ENCODE results near the gene GRPEL1.

The GRPEL1 gene

GRCh38 chr4:7070729-7071511, 3.1 kb upstream of the GRPEL1 start:
- Histone ChIP-seq H3K4me3 (ENCODE audit: insufficient read length, low read depth) (no peak overlapping the region), H3K9ac (ENCODE audit: insufficient read length, low read depth) (no peak overlapping the region), H3K27me3 (ENCODE audit: insufficient read depth, insufficient read length) (peaks cover 12% of the 10 kb centered on the region), H3K4me1 (ENCODE audit: insufficient read depth, insufficient read length) (peaks cover 4% of the 10 kb centered on the region), H3K9me3 (ENCODE audit: insufficient read depth, low read length) (no peaks in the 10 kb centered on the region), H3K36me3 (ENCODE audit: insufficient read depth, insufficient read length, low read length) (peaks cover 8% of the 10 kb centered on the region)
- DNase-seq (ENCODE audit: low read depth, low spot score) = peak; percentile 71
- no peak for TF ChIP-seq ZNF274 (IDR thresholded peaks at IDR 0.05; ENCODE audit: low read depth, low read length)
- no peak for TF ChIP-seq SUZ12 (IDR thresholded peaks at IDR 0.05; ENCODE audit: extremely low read depth, insufficient read depth, insufficient read length)
- no peak for TF ChIP-seq YY1 (IDR thresholded peaks at IDR 0.05; ENCODE audit: insufficient read depth, insufficient read length)

GRCh38 chr4:7068883-7069282, 1.0 kb upstream of the GRPEL1 start:
- H3K4me3 ChIP-seq (ENCODE audit: insufficient read length, low read depth) = peak overlapping the region; percentile 74
- peaks cover 4% of the 10 kb centered on the region for H3K4me1 ChIP-seq (ENCODE audit: insufficient read depth, insufficient read length)
- H3K36me3 ChIP-seq (ENCODE audit: insufficient read depth, insufficient read length, low read length) = peaks cover 26% of the 10 kb centered on the region
- no peak for TF ChIP-seq SUZ12 (IDR thresholded peaks at IDR 0.05; ENCODE audit: extremely low read depth, insufficient read depth, insufficient read length)
- no peak for TF ChIP-seq YY1 (IDR thresholded peaks at IDR 0.05; ENCODE audit: insufficient read depth, insufficient read length)
- TF ChIP-seq ZNF274 (IDR thresholded peaks at IDR 0.05; ENCODE audit: low read depth, low read length) = no peak
- H3K9ac ChIP-seq (ENCODE audit: insufficient read length, low read depth) = peak overlapping the region; percentile 86
- H3K27me3 ChIP-seq (ENCODE audit: insufficient read depth, insufficient read length) = peaks cover 12% of the 10 kb centered on the region
- H3K9me3 ChIP-seq (ENCODE audit: insufficient read depth, low read length) = no peaks in the 10 kb centered on the region
- DNase-seq (ENCODE audit: low read depth, low spot score) = peak; percentile 25

GRCh38 chr4:7068279-7068842, 497 bp upstream of the GRPEL1 start:
- Histone ChIP-seq H3K27me3 (ENCODE audit: insufficient read depth, insufficient read length) (peaks cover 12% of the 10 kb centered on the region), H3K4me1 (ENCODE audit: insufficient read depth, insufficient read length) (peaks cover 4% of the 10 kb centered on the region), H3K9ac (ENCODE audit: insufficient read length, low read depth) (peak overlapping the region; percentile 86), H3K36me3 (ENCODE audit: insufficient read depth, insufficient read length, low read length) (peaks cover 31% of the 10 kb centered on the region), H3K9me3 (ENCODE audit: insufficient read depth, low read length) (no peaks in the 10 kb centered on the region), H3K4me3 (ENCODE audit: insufficient read length, low read depth) (peak overlapping the region; percentile 74)
- TF ChIP-seq ZNF274 (IDR thresholded peaks at IDR 0.05; ENCODE audit: low read depth, low read length) = no peak
- no peak for TF ChIP-seq SUZ12 (IDR thresholded peaks at IDR 0.05; ENCODE audit: extremely low read depth, insufficient read depth, insufficient read length)
- TF ChIP-seq YY1 (IDR thresholded peaks at IDR 0.05; ENCODE audit: insufficient read depth, insufficient read length) = no peak
- no peak for DNase-seq (ENCODE audit: low read depth, low spot score)

- peak overlapping the region; percentile 85 for H3K4me3 ChIP-seq (ENCODE audit: insufficient read length, low read depth)
- peaks cover 42% of the 10 kb centered on the region for H3K36me3 ChIP-seq (ENCODE audit: insufficient read depth, insufficient read length, low read length)
- H3K9ac ChIP-seq (ENCODE audit: insufficient read length, low read depth) = peak overlapping the region; percentile 95
- TF ChIP-seq SUZ12 (IDR thresholded peaks at IDR 0.05; ENCODE audit: extremely low read depth, insufficient read depth, insufficient read length) = no peak
- no peak for TF ChIP-seq YY1 (IDR thresholded peaks at IDR 0.05; ENCODE audit: insufficient read depth, insufficient read length)
- no peak for TF ChIP-seq ZNF274 (IDR thresholded peaks at IDR 0.05; ENCODE audit: low read depth, low read length)
- no peak for DNase-seq (ENCODE audit: low read depth, low spot score)
- H3K4me1 ChIP-seq (ENCODE audit: insufficient read depth, insufficient read length) = peaks cover 4% of the 10 kb centered on the region
- peaks cover 12% of the 10 kb centered on the region for H3K27me3 ChIP-seq (ENCODE audit: insufficient read depth, insufficient read length)
- no peaks in the 10 kb centered on the region for H3K9me3 ChIP-seq (ENCODE audit: insufficient read depth, low read length)
Observed at GRCh38 chr4:7067126-7067451, 775 bp downstream of the GRPEL1 start.

- Histone ChIP-seq H3K36me3 (ENCODE audit: insufficient read depth, insufficient read length, low read length) (peaks cover 48% of the 10 kb centered on the region), H3K4me3 (ENCODE audit: insufficient read length, low read depth) (peak overlapping the region; percentile 85), H3K9ac (ENCODE audit: insufficient read length, low read depth) (peak overlapping the region; percentile 95), H3K27me3 (ENCODE audit: insufficient read depth, insufficient read length) (peaks cover 12% of the 10 kb centered on the region), H3K9me3 (ENCODE audit: insufficient read depth, low read length) (no peaks in the 10 kb centered on the region), H3K4me1 (ENCODE audit: insufficient read depth, insufficient read length) (peaks cover 4% of the 10 kb centered on the region)
- no peak for DNase-seq (ENCODE audit: low read depth, low spot score)
- TF ChIP-seq ZNF274 (IDR thresholded peaks at IDR 0.05; ENCODE audit: low read depth, low read length) (no peak), SUZ12 (IDR thresholded peaks at IDR 0.05; ENCODE audit: extremely low read depth, insufficient read depth, insufficient read length) (no peak), YY1 (IDR thresholded peaks at IDR 0.05; ENCODE audit: insufficient read depth, insufficient read length) (no peak)
Observed at GRCh38 chr4:7066493-7066892, 1.4 kb downstream of the GRPEL1 start.

- H3K9ac ChIP-seq (ENCODE audit: insufficient read length, low read depth) = no peak overlapping the region
- H3K9me3 ChIP-seq (ENCODE audit: insufficient read depth, low read length) = no peaks in the 10 kb centered on the region
- no peak for DNase-seq (ENCODE audit: low read depth, low spot score)
- H3K36me3 ChIP-seq (ENCODE audit: insufficient read depth, insufficient read length, low read length) = peaks cover 52% of the 10 kb centered on the region
- peaks cover 4% of the 10 kb centered on the region for H3K4me1 ChIP-seq (ENCODE audit: insufficient read depth, insufficient read length)
- peaks cover 12% of the 10 kb centered on the region for H3K27me3 ChIP-seq (ENCODE audit: insufficient read depth, insufficient read length)
- no peak for TF ChIP-seq SUZ12 (IDR thresholded peaks at IDR 0.05; ENCODE audit: extremely low read depth, insufficient read depth, insufficient read length)
- no peak for TF ChIP-seq YY1 (IDR thresholded peaks at IDR 0.05; ENCODE audit: insufficient read depth, insufficient read length)
- TF ChIP-seq ZNF274 (IDR thresholded peaks at IDR 0.05; ENCODE audit: low read depth, low read length) = no peak
- H3K4me3 ChIP-seq (ENCODE audit: insufficient read length, low read depth) = no peak overlapping the region
Observed at GRCh38 chr4:7066006-7066405, 1.9 kb downstream of the GRPEL1 start.

- H3K27me3 ChIP-seq (ENCODE audit: insufficient read depth, insufficient read length) = no peaks in the 10 kb centered on the region
- H3K9me3 ChIP-seq (ENCODE audit: insufficient read depth, low read length) = no peaks in the 10 kb centered on the region
- H3K4me1 ChIP-seq (ENCODE audit: insufficient read depth, insufficient read length) = peaks cover 4% of the 10 kb centered on the region
- H3K9ac ChIP-seq (ENCODE audit: insufficient read length, low read depth) = no peak overlapping the region
- H3K36me3 ChIP-seq (ENCODE audit: insufficient read depth, insufficient read length, low read length) = peaks cover 78% of the 10 kb centered on the region
- no peak for TF ChIP-seq SUZ12 (IDR thresholded peaks at IDR 0.05; ENCODE audit: extremely low read depth, insufficient read depth, insufficient read length)
- TF ChIP-seq YY1 (IDR thresholded peaks at IDR 0.05; ENCODE audit: insufficient read depth, insufficient read length) = no peak
- no peak for TF ChIP-seq ZNF274 (IDR thresholded peaks at IDR 0.05; ENCODE audit: low read depth, low read length)
- DNase-seq (ENCODE audit: low read depth, low spot score) = no peak
- H3K4me3 ChIP-seq (ENCODE audit: insufficient read length, low read depth) = no peak overlapping the region
Observed at GRCh38 chr4:7063362-7063761, 4.5 kb downstream of the GRPEL1 start.
